Left cardiac atrium (tissue), 4 donors: ENCODE measurements around the gene RASA3. TPM values are rescaled to one million over a fixed set of nuclear protein-coding genes. Genes with fewer than 3 reads are reported as not detected.
"Not testable (repeated sequence)": the region's sequence is repeated elsewhere in the genome, so short reads cannot be mapped to it uniquely, and the experiment has no call there.

Experiments used
- ATAC-seq, 2 donors: fragments of 200-7000 bp; cut with Tn5 transposase; one replicate each; pipeline ENCODE4 v1.9.1; 2020; ENCODE audit warnings: mild to moderate bottlenecking in 2 of 2, moderate library complexity in 2 of 2
- DNase-seq: peaks from one replicate; pipeline ENCODE4 v3.0.0-alpha.2; 2020
- intact Hi-C, 2 donors: fragments of 100-400 bp; cut with DNase I; formaldehyde crosslinking; loops; one replicate each; pipeline versions ENCODE4 v1.14.1 to v1.15.1; 2022 to 2023
- total RNA-seq, 2 donors: library from RNA; stranded (reverse); fragmentation: NEBNext Ultra II Directional; extraction: Animal tissue kit (Norgen Biotek cat#: 25700); gene quantifications; one replicate each; pipeline ENCODE4 v1.2.1, GENCODE V29; 2021
- donor health status: DM: no; HTN: yes; CAD: no.
- donor health status: DM: no; HTN: yes; CAD: no; lungs with severe emphysema.
- donor health status: DM: yes; HTN: yes; CAD: no.
- donor health status: Dilated cardiomyopathy.

The RASA3 gene
- total RNA-seq, 2 donors from 2014 or later = 19.9 to 20.1 TPM

DNA sequence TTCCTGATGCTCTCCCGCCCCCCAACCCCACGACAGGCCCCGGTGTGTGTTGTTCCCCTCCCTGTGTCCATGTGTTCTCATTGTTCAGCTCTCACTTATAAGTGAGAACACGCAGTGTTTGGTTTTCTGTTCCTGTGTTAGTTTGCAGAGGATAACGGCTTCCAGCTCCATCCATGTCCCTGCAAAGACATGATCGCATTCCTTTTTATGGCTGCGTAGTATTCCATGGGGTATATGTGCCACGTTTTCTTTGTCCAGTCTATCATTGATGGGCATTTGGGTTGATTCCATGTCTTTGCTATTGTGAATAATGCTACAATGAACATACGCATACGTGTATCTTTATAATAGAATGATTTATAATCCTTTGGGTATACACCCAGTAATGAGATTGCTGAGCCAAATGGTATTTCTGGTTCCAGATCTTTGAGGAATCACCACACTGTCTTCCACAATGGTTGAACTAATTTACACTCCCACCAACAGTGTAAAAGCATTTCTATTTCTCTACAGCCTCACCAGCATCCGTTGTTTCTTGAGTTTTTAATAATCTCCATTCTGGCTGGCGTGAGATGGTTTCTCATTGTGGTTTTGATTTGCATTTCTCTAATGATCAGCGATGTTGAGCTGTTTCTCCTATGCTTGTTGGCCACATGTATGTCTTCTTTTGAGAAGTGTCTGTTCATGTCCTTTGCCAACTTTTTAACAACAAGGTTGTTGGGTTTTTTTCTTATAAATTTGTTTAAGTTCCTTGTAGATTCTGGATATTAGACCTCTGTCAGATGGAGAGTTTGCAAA, 26.6 kb upstream of the RASA3 start:
- DNase-seq, ATAC-seq, intact Hi-C loops: not testable (repeated sequence)

- ATAC-seq (no peak), DNase-seq (no peak)
- intact Hi-C loops = no loop called here
These were observed 25.6 kb upstream of the RASA3 start for GRCh38 chr13:114157869-114158495.

DNA sequence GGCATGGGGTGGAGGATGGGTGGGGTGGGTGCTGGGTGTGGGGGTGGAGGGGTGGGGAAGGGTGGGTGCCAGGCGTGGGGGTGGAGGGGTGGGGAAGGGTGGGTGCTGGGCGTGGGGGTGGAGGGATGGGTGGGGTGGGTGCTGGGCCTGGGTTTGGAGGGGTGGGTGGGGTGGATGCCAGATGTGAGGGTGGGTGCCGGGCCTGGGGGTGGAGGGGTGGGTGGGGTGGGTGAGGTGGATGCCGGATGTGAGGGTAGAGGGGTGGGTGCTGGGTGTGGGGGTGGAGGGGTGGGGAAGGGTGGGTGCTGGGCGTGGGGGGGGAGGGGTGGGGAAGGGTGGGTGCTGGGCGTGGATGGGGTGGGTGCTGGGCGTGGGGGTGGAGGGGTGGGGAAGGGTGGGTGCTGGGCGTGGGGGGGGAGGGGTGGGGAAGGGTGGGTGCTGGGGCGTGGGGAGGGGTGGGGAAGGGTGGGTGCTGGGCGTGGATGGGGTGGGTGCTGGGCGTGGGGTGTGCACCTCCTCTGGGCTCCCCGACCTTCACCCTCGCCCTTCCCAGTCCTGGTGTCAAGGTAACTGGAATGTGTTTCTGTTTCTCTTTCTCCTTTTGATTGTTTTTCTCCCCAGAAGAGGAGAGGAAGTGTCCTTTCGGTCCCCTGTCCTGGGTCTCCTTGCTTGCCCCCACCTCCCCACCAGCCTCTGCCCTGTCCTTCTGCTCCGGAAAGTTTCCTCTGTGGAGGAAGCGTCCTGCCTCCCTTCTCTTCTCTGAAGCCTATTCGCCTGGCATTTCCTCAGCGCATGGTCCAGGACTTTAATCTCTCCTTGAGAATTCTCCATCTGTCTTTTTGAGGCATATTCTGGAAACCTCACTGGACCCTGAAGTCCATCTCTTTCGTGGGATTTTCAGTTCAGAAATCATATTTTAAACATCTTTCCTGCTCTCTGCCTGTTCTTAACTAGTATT, 23.8 kb upstream of the RASA3 start:
- no peak for ATAC-seq
- no peak for DNase-seq
- intact Hi-C loops = no loop called here

GRCh38 chr13:114155320-114155719, 22.9 kb upstream of the RASA3 start:
- intact Hi-C loops = no loop called here
- DNase-seq = no peak

DNA sequence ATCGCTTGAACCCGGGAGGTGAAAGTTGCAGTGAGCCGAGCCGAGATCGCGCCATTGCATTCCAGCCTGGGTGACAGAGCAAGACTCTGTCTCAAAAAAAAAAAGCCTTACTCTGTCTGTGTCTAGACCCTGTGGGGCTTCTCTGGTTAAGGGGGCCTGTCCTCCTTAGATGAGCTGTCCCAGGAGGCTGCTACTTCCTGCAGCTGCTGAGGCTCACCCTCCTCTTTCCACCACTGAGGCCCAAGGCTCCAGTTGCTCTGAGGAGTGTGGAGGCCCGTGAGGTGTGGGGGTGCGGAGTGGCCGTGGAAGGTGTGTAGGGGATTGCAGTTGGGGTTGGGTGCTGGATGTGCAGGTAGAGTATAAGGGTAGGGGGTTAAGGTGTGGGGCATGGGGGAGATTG, 22.1 kb upstream of the RASA3 start:
- intact Hi-C loops = no loop called here
- no peak for ATAC-seq
- DNase-seq = no peak

More at GRCh38 chr13:114155320-114155719, 22.9 kb upstream of the RASA3 start:
- ATAC-seq = no peak

- intact Hi-C loops = no loop called here
- no peak for ATAC-seq
- DNase-seq = no peak
These were observed 21.2 kb upstream of the RASA3 start for GRCh38 chr13:114153485-114154080.

DNA sequence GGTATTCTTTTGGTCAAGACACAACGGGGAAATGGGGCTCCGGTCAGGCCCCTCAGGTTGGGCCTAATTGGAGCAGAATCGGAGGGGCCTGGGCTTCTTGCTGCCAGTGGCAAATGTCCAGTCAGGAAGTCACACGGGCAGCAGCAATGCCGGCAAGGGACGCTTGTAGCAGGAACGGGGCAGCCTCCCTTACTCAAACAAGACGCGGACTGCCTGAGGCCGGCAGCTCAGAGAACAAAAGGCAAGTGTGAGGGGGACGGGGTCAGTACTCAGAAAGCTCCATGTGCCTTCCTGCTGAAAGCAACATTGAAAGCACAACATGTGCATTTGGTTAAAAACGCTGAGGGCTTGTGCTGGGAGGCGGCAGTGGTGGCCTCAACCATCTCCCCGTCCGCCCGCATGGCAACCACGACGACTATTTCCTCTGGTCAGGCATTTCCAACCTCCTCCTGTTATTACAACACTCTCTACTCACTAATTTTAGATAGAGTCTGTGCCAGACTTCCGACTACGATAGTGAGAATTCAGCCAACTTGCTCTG, 20.5 kb upstream of the RASA3 start:
- ATAC-seq = peak; percentile 29 to 60
- DNase-seq = no peak
- intact Hi-C loops = no loop called here

GRCh38 chr13:114152285-114152645, 19.8 kb upstream of the RASA3 start:
- intact Hi-C loops = no loop called here
- ATAC-seq (no peak), DNase-seq (no peak)

- intact Hi-C loops = no loop called here
- ATAC-seq (peak; percentile 24 to 29), DNase-seq (no peak)
These were observed 19.3 kb upstream of the RASA3 start for GRCh38 chr13:114151565-114152284.

GRCh38 chr13:114151031-114151430, 18.6 kb upstream of the RASA3 start:
- intact Hi-C loops = no loop called here
- ATAC-seq = no peak
- no peak for DNase-seq

GRCh38 chr13:114149774-114150740, 17.6 kb upstream of the RASA3 start:
- DNase-seq = no peak

DNA sequence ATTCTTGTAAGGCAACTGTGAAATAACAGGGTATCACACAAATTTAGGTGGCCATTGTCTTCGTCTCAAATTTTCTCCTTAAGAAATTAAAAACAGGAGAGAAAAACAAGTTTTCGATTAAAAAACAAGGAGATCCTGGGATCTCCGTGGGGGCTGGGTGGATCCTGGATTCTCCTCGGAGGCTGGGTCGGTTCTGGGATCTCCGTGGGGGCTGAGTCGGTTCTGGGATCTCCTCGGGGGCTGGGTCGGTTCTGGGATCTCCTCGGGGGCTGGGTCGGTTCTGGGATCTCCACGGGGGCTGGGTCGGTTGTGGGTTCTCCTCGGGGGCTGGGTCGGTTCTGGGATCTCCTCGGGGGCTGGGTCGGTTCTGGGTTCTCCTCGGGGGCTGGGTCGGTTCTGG, 16.5 kb upstream of the RASA3 start:
- intact Hi-C loops, ATAC-seq, DNase-seq: not testable (repeated sequence)

More at GRCh38 chr13:114149774-114150740, 17.6 kb upstream of the RASA3 start:
- intact Hi-C loops = no loop called here
- no peak for ATAC-seq

- no peak for DNase-seq
- ATAC-seq = peak in 1 of 2 donors; percentile 71
- intact Hi-C loops = no loop called here
These were observed 16.1 kb upstream of the RASA3 start for GRCh38 chr13:114148521-114148855.

DNA sequence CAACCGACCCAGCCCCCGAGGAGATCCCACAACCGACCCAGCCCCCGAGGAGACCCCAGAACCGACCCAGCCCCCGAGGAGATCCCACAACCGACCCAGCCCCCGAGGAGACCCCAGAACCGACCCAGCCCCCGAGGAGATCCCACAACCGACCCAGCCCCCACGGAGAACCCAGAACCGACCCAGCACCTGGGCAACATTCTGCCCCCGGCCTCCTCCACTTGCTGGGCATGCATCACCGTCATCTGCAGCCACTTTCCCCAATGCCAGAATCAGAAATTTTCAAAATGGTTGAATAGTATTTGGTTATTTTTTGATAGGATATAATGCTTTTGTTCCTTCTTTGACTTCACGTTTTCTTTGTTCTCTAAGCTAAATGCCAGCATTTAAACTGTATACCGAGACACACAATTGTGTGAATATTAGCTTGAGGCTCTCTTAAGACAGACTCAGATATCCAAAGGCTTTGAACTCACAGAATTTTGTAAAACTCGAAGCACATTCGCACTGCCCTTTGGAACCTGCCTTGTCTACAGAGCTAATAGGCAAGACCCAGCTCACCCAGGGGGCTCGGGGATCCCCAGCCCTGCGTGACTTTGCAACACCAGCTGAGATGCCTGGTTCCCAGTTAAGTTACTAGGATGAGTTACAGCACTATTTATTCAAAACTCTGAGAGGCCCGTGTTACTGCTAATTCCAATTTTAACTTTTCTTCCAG, 15.5 kb upstream of the RASA3 start:
- ATAC-seq (no peak), DNase-seq (no peak)
- intact Hi-C loops = no loop called here

DNA sequence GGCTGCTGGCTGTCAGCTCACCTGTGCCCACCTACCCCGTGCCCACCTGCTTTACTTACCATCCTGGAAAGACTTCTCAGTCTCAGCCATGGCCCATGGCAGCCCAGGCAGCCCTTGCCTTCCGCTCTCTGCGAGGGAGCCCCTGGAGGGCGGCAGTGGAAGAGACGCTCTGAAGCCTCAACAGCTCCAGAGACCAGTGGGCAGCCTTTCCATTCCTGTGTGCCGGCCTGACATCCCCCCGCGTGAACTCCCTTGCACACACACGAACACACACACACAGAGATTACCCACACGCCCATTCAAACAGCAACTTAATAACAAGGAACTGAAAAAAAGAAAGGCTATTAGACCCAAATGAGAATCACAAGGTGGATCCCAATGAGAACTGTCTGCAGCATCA, 14.2 kb upstream of the RASA3 start:
- intact Hi-C loops = no loop called here
- ATAC-seq (no peak), DNase-seq (no peak)

DNA sequence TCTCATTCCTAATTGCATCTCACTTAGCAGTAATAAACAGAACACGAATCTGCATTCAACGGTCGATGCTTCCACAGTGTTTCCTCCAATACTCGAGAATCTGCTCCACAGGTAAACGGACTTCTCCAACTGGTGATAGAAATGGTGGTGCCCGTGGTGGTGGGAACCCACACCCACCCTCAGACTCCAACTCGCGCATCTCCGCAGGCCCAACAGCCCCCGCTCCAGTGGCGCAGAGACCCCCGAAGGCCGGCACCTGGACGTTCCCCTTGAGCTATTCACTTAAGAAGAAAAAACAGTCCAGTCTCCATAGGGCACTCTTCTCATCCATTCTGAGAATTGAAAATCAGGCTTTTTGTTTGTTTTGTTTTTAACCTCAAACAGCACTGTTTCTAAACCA, 13.8 kb upstream of the RASA3 start:
- intact Hi-C loops = no loop called here
- no peak for DNase-seq
- ATAC-seq = no peak

- DNase-seq = no peak
- ATAC-seq = no peak
- intact Hi-C loops = no loop called here
These were observed 13.3 kb upstream of the RASA3 start for GRCh38 chr13:114145722-114146121.
